WTC11 (cell line): ENCODE measurements around the gene KCNE3. TPM values are rescaled to one million over a fixed set of nuclear protein-coding genes. Genes with fewer than 3 reads are reported as not detected.

Source experiments
- ATAC-seq: fragments of 200-7000 bp; cut with Tn5 transposase; 2 replicates; pipeline ENCODE4 v1.10.0; 2021; ENCODE audit warnings: mild to moderate bottlenecking, moderate library complexity
- CTCF ChIA-PET: fragments of 300-600 bp; sonication (Branson Sonifier 250); formaldehyde crosslinking; loops from one replicate; lab custom pipeline; 2021; ENCODE audit warnings: antibody characterized with exemption; lab: Charles Lee
- POLR2A ChIA-PET: fragments of 350-600 bp; sonication (Branson Sonifier 250); formaldehyde crosslinking; loops from one replicate; lab custom pipeline; 2021; ENCODE audit warnings: antibody characterized with exemption; lab: Charles Lee
- DNase-seq: peaks from one replicate; pipeline ENCODE4 v3.0.0; 2021; ENCODE audit warnings: low spot score
- H3K27ac Mint-ChIP-seq: 2 replicates; pipeline ENCODE4 v1.8.0; 2021; ENCODE audit warnings: mixed read lengths
- H3K27me3 Mint-ChIP-seq: 2 replicates; pipeline ENCODE4 v1.8.0; 2021; ENCODE audit warnings: low read depth, mild to moderate bottlenecking, moderate library complexity, mixed read lengths
- H3K36me3 Mint-ChIP-seq: 2 replicates; pipeline ENCODE4 v1.8.0; 2021; ENCODE audit warnings: mixed read lengths
- H3K4me1 Mint-ChIP-seq: 2 replicates; pipeline ENCODE4 v1.8.0; 2022; ENCODE audit warnings: mixed read lengths
- H3K4me3 Mint-ChIP-seq: 2 replicates; pipeline ENCODE4 v1.8.0; 2021; ENCODE audit warnings: mild to moderate bottlenecking, moderate library complexity, mixed read lengths
- H3K9me3 Mint-ChIP-seq: 2 replicates; pipeline ENCODE4 v1.8.0; 2021; ENCODE audit warnings: mixed read lengths
- CBFB ChIP-seq: sonication (generic); formaldehyde crosslinking; IDR thresholded peaks from 2 replicates; pipeline ENCODE4 v1.8.1; 2022; ENCODE audit warnings: mild to moderate bottlenecking, low read depth, missing genetic modification reagents
- CTCF ChIP-seq: fragments of 200-600 bp; IDR thresholded peaks from 2 replicates; pipeline ENCODE4 v1.8.0; 2022; ENCODE audit warnings: antibody characterized with exemption
- NR1H2 ChIP-seq: sonication (generic); formaldehyde crosslinking; IDR thresholded peaks from 2 replicates; pipeline ENCODE4 v1.9.0; 2021; ENCODE audit warnings: mild to moderate bottlenecking, moderate library complexity, missing genetic modification reagents
- SMAD3 ChIP-seq: sonication (generic); formaldehyde crosslinking; IDR thresholded peaks from 2 replicates; pipeline ENCODE4 v1.8.0; 2022; ENCODE audit warnings: missing genetic modification reagents, mild to moderate bottlenecking, borderline replicate concordance
- SP1 ChIP-seq: sonication (generic); formaldehyde crosslinking; conservative IDR thresholded peaks from 2 replicates; pipeline ENCODE4 v1.8.1; 2022; ENCODE audit warnings: missing genetic modification reagents
- ZNF121 ChIP-seq: sonication (generic); formaldehyde crosslinking; IDR thresholded peaks from 2 replicates; pipeline ENCODE4 v1.8.0; 2023; ENCODE audit warnings: missing genetic modification reagents
- ZNF263 ChIP-seq: sonication (generic); formaldehyde crosslinking; IDR thresholded peaks from 2 replicates; pipeline ENCODE4 v1.8.1; 2022; ENCODE audit warnings: low read depth, mild to moderate bottlenecking, moderate library complexity, missing genetic modification reagents
- ZSCAN18 ChIP-seq: fragments of 250-450 bp; sonication (Bioruptor Pico); IDR thresholded peaks from 2 replicates; pipeline ENCODE4 v2.1.2; 2022; ENCODE audit warnings: mild to moderate bottlenecking, moderate library complexity
- total RNA-seq: library from RNA; stranded (reverse); gene quantifications from 3 replicates; pipeline ENCODE4 v1.2.3, GENCODE V29; 2021
- TF ChIP-seq, protein P1 (sequence below): sonication (generic); formaldehyde crosslinking; IDR thresholded peaks from 2 replicates; pipeline ENCODE4 v1.8.1; 2022; ENCODE audit warnings: missing genetic modification reagents, borderline replicate concordance
- TF ChIP-seq, protein P2 (sequence below): sonication (generic); formaldehyde crosslinking; IDR thresholded peaks from 2 replicates; pipeline ENCODE4 v1.8.0; 2022; ENCODE audit warnings: mild to moderate bottlenecking, missing genetic modification reagents

The KCNE3 gene
- total RNA-seq, 1 experiment from 2014 or later, result 1.9 TPM

DNA sequence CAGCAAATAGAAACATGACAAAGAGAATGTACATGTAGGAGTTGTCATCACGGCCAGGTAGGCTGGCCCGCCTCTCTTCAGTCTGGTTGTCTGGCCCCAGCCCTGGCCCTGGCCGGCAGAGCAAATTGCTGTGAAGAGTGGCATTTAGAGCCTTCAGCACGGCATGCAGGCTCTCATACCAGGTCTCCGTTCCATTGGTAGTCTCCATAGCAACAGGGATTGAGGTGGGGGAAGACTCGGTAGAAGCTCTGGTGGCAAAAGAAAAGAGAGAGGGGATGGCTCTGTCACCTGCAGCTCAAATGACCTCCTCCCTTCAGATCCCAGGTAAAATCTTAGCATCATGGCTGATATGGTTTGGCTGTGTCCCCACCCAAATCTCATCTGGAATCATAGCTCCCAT lies 10.0 kb downstream of the KCNE3 start:
- CTCF ChIA-PET, result interaction anchor here (1.9 kb wide), 1 partner anchor 113 kb away, joined by 10 read pairs; no protein-coding TSS in a partner anchor
- Mint-ChIP-seq H3K4me3 (no peak overlapping the region), H3K27me3 (no peaks in the 10 kb centered on the region; the same call in 1 of the 2 replicates), H3K36me3 (no peaks in the 10 kb centered on the region), H3K4me1 (peaks cover 3% of the 10 kb centered on the region), H3K27ac (no peak overlapping the region), H3K9me3 (no peaks in the 10 kb centered on the region)
- ATAC-seq (no peak), DNase-seq (no peak)
- TF ChIP-seq, protein P1, sequence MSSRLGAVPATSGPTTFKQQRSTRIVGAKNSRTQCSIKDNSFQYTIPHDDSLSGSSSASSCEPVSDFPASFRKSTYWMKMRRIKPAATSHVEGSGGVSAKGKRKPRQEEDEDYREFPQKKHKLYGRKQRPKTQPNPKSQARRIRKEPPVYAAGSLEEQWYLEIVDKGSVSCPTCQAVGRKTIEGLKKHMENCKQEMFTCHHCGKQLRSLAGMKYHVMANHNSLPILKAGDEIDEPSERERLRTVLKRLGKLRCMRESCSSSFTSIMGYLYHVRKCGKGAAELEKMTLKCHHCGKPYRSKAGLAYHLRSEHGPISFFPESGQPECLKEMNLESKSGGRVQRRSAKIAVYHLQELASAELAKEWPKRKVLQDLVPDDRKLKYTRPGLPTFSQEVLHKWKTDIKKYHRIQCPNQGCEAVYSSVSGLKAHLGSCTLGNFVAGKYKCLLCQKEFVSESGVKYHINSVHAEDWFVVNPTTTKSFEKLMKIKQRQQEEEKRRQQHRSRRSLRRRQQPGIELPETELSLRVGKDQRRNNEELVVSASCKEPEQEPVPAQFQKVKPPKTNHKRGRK (CRISPR knock-in tag), result no peak
- TF ChIP-seq, protein P2, sequence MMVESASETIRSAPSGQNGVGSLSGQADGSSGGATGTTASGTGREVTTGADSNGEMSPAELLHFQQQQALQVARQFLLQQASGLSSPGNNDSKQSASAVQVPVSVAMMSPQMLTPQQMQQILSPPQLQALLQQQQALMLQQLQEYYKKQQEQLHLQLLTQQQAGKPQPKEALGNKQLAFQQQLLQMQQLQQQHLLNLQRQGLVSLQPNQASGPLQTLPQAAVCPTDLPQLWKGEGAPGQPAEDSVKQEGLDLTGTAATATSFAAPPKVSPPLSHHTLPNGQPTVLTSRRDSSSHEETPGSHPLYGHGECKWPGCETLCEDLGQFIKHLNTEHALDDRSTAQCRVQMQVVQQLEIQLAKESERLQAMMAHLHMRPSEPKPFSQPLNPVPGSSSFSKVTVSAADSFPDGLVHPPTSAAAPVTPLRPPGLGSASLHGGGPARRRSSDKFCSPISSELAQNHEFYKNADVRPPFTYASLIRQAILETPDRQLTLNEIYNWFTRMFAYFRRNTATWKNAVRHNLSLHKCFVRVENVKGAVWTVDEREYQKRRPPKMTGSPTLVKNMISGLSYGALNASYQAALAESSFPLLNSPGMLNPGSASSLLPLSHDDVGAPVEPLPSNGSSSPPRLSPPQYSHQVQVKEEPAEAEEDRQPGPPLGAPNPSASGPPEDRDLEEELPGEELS (CRISPR knock-in tag), result no peak
- TF ChIP-seq SP1 (no peak), ZNF263 (no peak)
- POLR2A ChIA-PET, result no interaction called here

- H3K36me3 Mint-ChIP-seq, result no peaks in the 10 kb centered on the region
- no peak overlapping the region for H3K4me3 Mint-ChIP-seq
- no peaks in the 10 kb centered on the region for H3K9me3 Mint-ChIP-seq
- no peak overlapping the region for H3K27ac Mint-ChIP-seq
- no peaks in the 10 kb centered on the region for H3K4me1 Mint-ChIP-seq
- DNase-seq, result peak; percentile 87
- ATAC-seq, result peak; percentile 87
- no peak for TF ChIP-seq ZSCAN18 (CRISPR knock-in tag)
- peak; percentile 75 for TF ChIP-seq CTCF
- 0 out of 2 replicates have a peak, but pooled peaks have one; percentile 7 for TF ChIP-seq ZNF121 (CRISPR knock-in tag)
- no peaks in the 10 kb centered on the region; the same call in 1 of the 2 replicates for H3K27me3 Mint-ChIP-seq
- CTCF ChIA-PET, result interaction anchor here (0.6 to 8.6 kb wide), 29 partner anchors 9 to 669 kb away, joined by 3 to 212 read pairs (median 4); partner anchors contain the start of genes KCNE3, LIPT2, PGM2L1 and POLD3
- POLR2A ChIA-PET, result interaction anchor here (1.2 kb wide), 1 partner anchor 55 kb away, joined by 3 read pairs; the partner anchor contains the start of gene PGM2L1
Observed at GRCh38 chr11:74453373-74453975, 13.9 kb downstream of the KCNE3 start.

GRCh38 chr11:74452366-74452765 lies 15.0 kb downstream of the KCNE3 start:
- no peak for TF ChIP-seq NR1H2 (CRISPR knock-in tag)
- no peak for TF ChIP-seq CBFB
- no peak for TF ChIP-seq ZNF263
- TF ChIP-seq SMAD3 (CRISPR knock-in tag), result no peak
- TF ChIP-seq, all 79 proteins: peak for 0
- no peak overlapping the region for H3K27ac Mint-ChIP-seq
- no peaks in the 10 kb centered on the region for H3K36me3 Mint-ChIP-seq
- ChIA-PET CTCF (interaction anchor here (0.6 to 8.6 kb wide), 8 partner anchors 41 to 1281 kb away, joined by 3 to 212 read pairs (median 9); partner anchors contain the start of genes LIPT2 and PGM2L1), POLR2A (interaction anchor here (0.6 kb wide), 1 partner anchor 220 kb away, joined by 3 read pairs; no protein-coding TSS in a partner anchor)
- no peak overlapping the region for H3K4me3 Mint-ChIP-seq
- DNase-seq (no peak), ATAC-seq (no peak)
- no peaks in the 10 kb centered on the region; the same call in 1 of the 2 replicates for H3K27me3 Mint-ChIP-seq
- no peaks in the 10 kb centered on the region for H3K4me1 Mint-ChIP-seq
- no peaks in the 10 kb centered on the region for H3K9me3 Mint-ChIP-seq
